Motor neuron (in vitro differentiated cells): Measurements from ENCODE around the gene CNOT11. TPM values are rescaled to one million over a fixed set of nuclear protein-coding genes. Genes with fewer than 3 reads are reported as not detected.

Experiments used
- ATAC-seq, 8 experiments: fragments of 200-7000 bp; cut with Tn5 transposase; replicated peaks in 6 of 8; 2 replicates each; pipeline ENCODE4 v1.8.0; 2021; ENCODE audit warnings: mild to moderate bottlenecking in 8 of 8, moderate library complexity in 8 of 8
- H3K27ac ChIP-seq, 2 donors: fragments of 250-450 bp; sonication (Bioruptor Pico); 2 replicates each; pipeline ENCODE4 v1.9.0; 2021; ENCODE audit warnings: antibody characterized with exemption in 2 of 2, mild to moderate bottlenecking in 2 of 2, moderate library complexity in 1 of 2
- H3K4me1 ChIP-seq, 2 donors: fragments of 250-450 bp; sonication (Bioruptor Pico); replicated peaks in 1 of 2; 2 replicates each; pipeline ENCODE4 v1.6.1; 2021; ENCODE audit warnings: antibody characterized with exemption in 2 of 2, mild to moderate bottlenecking in 2 of 2, moderate library complexity in 1 of 2
- H3K4me3 ChIP-seq, 5 donors: fragments of 250-450 bp; sonication (Bioruptor Pico); 2 replicates each; pipeline ENCODE4 v1.9.0; 2021; ENCODE audit warnings: antibody characterized with exemption in 5 of 5, mild to moderate bottlenecking in 5 of 5, moderate library complexity in 4 of 5
- WGBS, 10 experiments: fragments of 450-650 bp; shearing (Covaris generic); methylation state at CpG; one replicate each; pipeline ENCODE4 v1.0.0; 2022; 5-methylcytosine and 5-hydroxymethylcytosine counted together
- in situ Hi-C, 9 experiments: fragments of 400-800 bp; cut with MboI; loops; one replicate each; pipeline ENCODE4 v1.15.0; 2021; ENCODE audit warnings: low sequenced_read_pairs in 9 of 9, low pct_unique_long_range_greater_than_20kb in 2 of 9; ENCODE audit not compliant: unreplicated experiment in 9 of 9
- total RNA-seq, 8 experiments: library from RNA; unstranded; fragments of 300-600 nt; gene quantifications; 2 replicates each; pipeline versions ENCODE4 v1.2.3 to v1.2.4, GENCODE V29; 2022

The CNOT11 gene
- total RNA-seq, 8 experiments from 2014 or later, result 15.1 to 30.4 (median 23.5) TPM

DNA sequence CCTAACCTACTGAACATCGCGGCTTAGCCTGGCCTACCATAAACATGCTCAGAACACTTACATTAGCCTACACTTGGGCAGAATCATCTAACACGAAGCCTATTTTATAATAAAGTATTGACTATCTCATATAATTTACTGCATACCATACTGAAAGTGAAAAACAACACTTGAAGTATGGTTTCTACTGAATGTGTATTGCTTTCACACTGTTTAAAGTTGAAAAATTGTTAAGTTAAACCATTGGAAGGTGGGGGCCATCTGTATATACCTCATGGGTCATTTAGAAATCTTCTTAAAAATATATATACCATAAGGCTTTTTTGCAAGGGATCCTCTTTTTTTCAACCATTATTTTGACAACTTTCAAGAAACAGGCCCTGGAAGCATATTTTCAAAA, 39.3 kb downstream of the CNOT11 start:
- ATAC-seq, result no peak
- WGBS, 10 experiments, result 63 to 100% (median 100%) methylated on average over 1 to 3 of the region's 3 CpGs; no CpG with 5 or more reads in 1 of the 10 experiments
- in situ Hi-C loops, result no loop called here
- Histone ChIP-seq H3K4me3 (no peak overlapping the region), H3K4me1 (peaks cover 0 to 6% of the 10 kb centered on the region in 2 donors), H3K27ac (no peak overlapping the region)

DNA sequence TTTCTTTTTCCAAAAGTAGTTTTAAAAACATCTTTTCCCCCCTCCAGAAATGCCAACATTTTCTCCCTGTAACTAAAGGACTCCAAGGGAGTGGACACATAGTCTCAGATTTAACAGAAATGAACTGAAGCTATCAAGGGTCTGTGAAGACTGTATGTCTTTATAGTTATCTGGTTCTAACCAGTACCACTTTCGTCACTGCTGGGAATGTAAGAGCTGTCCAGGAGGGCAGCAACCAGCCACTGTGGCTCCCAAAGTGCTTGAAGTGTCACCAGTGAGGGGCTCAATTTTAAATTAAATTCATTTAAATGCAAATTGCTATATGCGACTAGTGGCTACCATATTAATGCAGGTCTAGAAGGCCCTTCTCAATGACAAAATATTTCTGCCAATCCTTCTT, 40.9 kb downstream of the CNOT11 start:
- WGBS, 10 experiments, result 55 to 100% (median 90%) methylated on average over 1 to 2 of the region's 2 CpGs; no CpG with 5 or more reads in 3 of the 10 experiments
- Histone ChIP-seq H3K4me3 (no peak overlapping the region), H3K4me1 (peaks cover 0 to 6% of the 10 kb centered on the region in 2 donors), H3K27ac (no peak overlapping the region)
- in situ Hi-C loops, result no loop called here
- ATAC-seq, result peak in 3 of 8 experiments; percentile 41 to 62 (median 57)

DNA sequence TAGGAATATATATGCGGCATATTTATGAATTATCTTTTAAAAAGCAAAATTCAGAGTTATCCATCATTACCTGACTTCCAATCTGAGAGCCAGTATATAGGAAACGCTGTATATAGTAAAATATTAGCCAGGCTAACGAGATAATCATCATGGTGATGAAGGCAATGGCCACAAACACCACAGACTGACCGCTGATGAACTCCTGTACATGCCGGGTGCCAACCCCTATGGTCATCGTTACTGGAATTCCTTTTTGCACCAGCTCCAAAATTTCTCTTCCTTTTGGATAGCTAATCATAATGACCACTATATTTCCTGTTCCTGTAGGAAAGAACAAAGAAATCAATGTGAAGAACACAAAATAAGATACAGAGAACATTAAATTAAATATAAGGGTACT, 42.2 kb downstream of the CNOT11 start:
- no peak overlapping the region for H3K27ac ChIP-seq
- 83 to 100% (median 93%) methylated on average over 1 to 6 of the region's 6 CpGs for WGBS, 10 experiments
- H3K4me1 ChIP-seq, result peaks cover 0 to 6% of the 10 kb centered on the region in 2 donors
- H3K4me3 ChIP-seq, result no peak overlapping the region
- in situ Hi-C loops, result no loop called here
- no peak for ATAC-seq

GRCh38 chr2:101295895-101296294, 43.2 kb downstream of the CNOT11 start:
- no peak overlapping the region for H3K27ac ChIP-seq
- H3K4me1 ChIP-seq, result peaks cover 0 to 6% of the 10 kb centered on the region in 2 donors
- WGBS, 10 experiments, result 14 to 100% (median 88%) methylated on average over 1 to 2 of the region's 2 CpGs; no CpG with 5 or more reads in 1 of the 10 experiments
- in situ Hi-C loops, result no loop called here
- peak in 2 of 8 experiments; percentile 62 to 80 for ATAC-seq
- H3K4me3 ChIP-seq, result no peak overlapping the region

- 5 to 100% (median 93%) methylated on average over 4 to 5 of the region's 5 CpGs for WGBS, 10 experiments
- in situ Hi-C loops, result no loop called here
- Histone ChIP-seq H3K27ac (no peak overlapping the region), H3K4me1 (peaks cover 0 to 6% of the 10 kb centered on the region in 2 donors), H3K4me3 (no peak overlapping the region)
- ATAC-seq, result peak in 3 of 8 experiments; percentile 29 to 89 (median 70)
Observed at GRCh38 chr2:101296371-101296770, 43.7 kb downstream of the CNOT11 start.

- Histone ChIP-seq H3K4me1 (peaks cover 0 to 6% of the 10 kb centered on the region in 2 donors), H3K27ac (no peak overlapping the region), H3K4me3 (no peak overlapping the region)
- 80 to 100% (median 100%) methylated on average over 1 to 2 of the region's 2 CpGs; no CpG with 5 or more reads in 2 of the 10 experiments for WGBS, 10 experiments
- no peak for ATAC-seq
- in situ Hi-C loops, result no loop called here
Observed at GRCh38 chr2:101297383-101297782, 44.7 kb downstream of the CNOT11 start.

DNA sequence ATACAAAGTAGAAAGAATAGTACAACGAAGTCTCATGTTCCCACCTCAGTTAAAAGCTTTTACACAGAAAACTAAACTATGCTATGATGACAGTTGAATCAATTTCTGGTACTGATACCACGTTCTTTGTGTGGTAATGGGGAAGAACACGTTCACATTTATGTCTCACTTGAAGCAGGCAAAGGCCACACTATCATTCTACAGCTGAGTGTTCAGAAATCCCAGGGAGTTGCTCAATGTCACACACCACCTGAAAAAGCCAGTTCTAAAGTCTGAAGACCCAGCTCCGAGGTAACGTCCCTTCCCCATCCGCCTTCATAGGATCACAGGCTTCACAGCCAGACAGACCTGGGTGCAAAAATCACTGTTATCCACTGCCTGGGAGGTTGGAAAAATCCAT, 46.9 kb downstream of the CNOT11 start:
- in situ Hi-C loops, result no loop called here

DNA sequence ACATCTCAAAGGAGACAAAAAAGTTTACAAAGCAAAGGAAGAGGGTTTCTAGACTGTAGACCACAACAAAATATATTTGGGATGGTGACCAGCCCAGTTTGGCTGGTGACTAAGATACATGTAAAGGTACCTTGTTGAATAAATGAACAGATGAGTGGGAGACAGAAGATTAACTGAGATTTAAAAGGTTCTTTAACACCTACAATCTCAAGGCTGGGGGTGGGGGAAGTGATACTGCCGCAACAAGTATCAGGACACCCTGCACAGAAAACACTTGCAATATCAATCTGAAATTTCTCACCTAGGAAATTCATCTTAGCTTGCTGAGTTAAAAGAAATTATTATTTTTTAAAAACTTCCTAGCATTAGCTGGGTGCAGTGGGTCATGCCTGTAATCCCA, 47.5 kb downstream of the CNOT11 start:
- WGBS, 10 experiments, result 100% methylated on average over 1 of the region's 1 CpG; no CpG with 5 or more reads in 5 of the 10 experiments
- in situ Hi-C loops, result no loop called here

More for the DNA sequence above, 46.9 kb downstream of the CNOT11 start:
- no peak overlapping the region for H3K27ac ChIP-seq
- H3K4me1 ChIP-seq, result peaks cover 0 to under 1% of the 10 kb centered on the region in 2 donors
- 50 to 100% (median 85%) methylated on average over 2 to 6 of the region's 6 CpGs; no CpG with 5 or more reads in 1 of the 10 experiments for WGBS, 10 experiments
- no peak overlapping the region for H3K4me3 ChIP-seq
- ATAC-seq, result no peak

GRCh38 chr2:101300836-101301235, 48.1 kb downstream of the CNOT11 start:
- in situ Hi-C loops, result no loop called here
- peaks cover 2 to 3% of the 10 kb centered on the region in 2 donors for H3K4me1 ChIP-seq
- H3K4me3 ChIP-seq, result no peak overlapping the region
- H3K27ac ChIP-seq, result no peak overlapping the region
- no peak for ATAC-seq
- WGBS, 10 experiments, result 45 to 95% (median 80%) methylated on average over 1 to 7 of the region's 7 CpGs

More for the DNA sequence above, 47.5 kb downstream of the CNOT11 start:
- H3K27ac ChIP-seq, result no peak overlapping the region
- no peaks in the 10 kb centered on the region for H3K4me1 ChIP-seq
- no peak for ATAC-seq
- H3K4me3 ChIP-seq, result no peak overlapping the region

DNA sequence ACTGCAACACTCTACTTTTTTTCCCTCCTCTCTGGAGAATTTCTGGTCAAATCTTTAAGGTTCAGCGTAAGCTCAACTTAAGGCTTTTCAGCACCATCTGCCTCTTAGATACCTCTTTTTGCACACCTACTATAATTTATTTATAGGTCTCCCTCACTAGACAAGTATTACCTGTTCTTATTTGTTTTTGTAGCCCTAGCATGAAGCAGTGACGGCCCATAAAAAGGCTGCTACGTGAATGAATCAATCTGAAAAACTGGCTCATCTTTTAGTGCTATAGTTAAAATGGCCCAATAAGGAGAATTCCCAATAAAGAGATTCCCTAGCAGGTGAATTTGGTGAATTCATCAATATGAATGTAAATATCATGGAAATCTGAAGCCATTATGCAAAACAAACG, 49.3 kb downstream of the CNOT11 start:
- Histone ChIP-seq H3K27ac (no peak overlapping the region), H3K4me3 (no peak overlapping the region), H3K4me1 (peaks cover 14% of the 10 kb centered on the region in 2 donors)
- ATAC-seq, result no peak
- in situ Hi-C loops, result no loop called here
- 20 to 100% (median 82%) methylated on average over 1 to 4 of the region's 4 CpGs; no CpG with 5 or more reads in 2 of the 10 experiments for WGBS, 10 experiments

DNA sequence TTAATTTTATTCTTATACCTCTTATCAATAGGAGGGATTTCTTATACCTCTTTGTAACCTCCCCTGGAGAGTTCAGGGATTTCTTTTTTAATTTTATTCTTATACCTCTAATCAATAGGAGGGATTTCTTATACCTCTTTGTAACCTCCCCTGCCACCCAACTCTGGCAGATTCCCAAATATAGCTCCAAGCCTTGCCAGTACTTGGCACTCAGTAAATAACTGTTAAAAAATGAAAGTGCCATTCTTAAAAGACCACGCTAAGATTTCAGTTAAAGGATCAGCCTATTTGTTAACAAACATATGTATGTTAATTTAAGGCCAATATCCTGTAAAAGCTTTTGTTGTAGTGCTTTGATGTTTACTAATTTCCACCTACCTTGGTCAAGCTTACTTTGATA, 51.0 kb downstream of the CNOT11 start:
- H3K4me3 ChIP-seq, result no peak overlapping the region
- peaks cover 18 to 20% of the 10 kb centered on the region in 2 donors for H3K4me1 ChIP-seq
- in situ Hi-C loops, result no loop called here
- no peak overlapping the region for H3K27ac ChIP-seq
- 100% methylated on average over 1 of the region's 1 CpG; no CpG with 5 or more reads in 3 of the 10 experiments for WGBS, 10 experiments
- no peak for ATAC-seq

- no peak overlapping the region for H3K27ac ChIP-seq
- WGBS, 10 experiments, result 80 to 100% (median 93%) methylated on average over 1 to 4 of the region's 4 CpGs; no CpG with 5 or more reads in 3 of the 10 experiments
- no peak overlapping the region for H3K4me3 ChIP-seq
- in situ Hi-C loops, result no loop called here
- H3K4me1 ChIP-seq, result peaks cover 18 to 20% of the 10 kb centered on the region in 2 donors
- no peak for ATAC-seq
Observed at GRCh38 chr2:101305035-101305434, 52.3 kb downstream of the CNOT11 start.

DNA sequence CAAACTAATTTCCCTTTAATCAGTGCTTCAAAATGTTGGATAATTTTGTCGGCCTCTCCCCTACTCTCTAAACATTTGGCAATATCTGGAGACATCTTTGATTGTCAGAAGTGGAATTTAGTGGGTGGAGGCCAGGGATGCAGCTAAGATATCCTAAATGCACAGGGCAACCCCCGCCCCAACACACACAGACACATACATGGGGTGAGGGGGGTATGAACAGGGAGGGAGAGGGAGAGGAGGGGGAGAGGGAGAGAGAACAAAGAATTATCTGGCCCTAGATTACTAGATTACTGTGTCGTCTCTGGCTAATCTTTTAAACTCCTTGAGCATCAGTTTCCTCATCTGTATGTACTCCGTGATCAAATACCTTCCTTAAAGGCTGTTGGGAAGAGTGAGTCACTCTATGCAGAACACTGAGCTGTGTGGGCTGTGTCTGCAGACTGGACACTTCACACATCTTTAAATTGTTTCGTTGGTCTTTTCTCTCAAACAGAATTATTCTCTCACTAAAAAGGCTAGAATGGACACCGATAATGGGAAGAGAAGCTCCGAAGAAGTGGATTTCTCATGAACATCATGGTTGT, 52.9 kb downstream of the CNOT11 start:
- ATAC-seq, result peak in 3 of 8 experiments; percentile 9 to 26 (median 12)
- Histone ChIP-seq H3K4me1 (peaks cover 18 to 20% of the 10 kb centered on the region in 2 donors), H3K4me3 (no peak overlapping the region), H3K27ac (no peak overlapping the region)
- WGBS, 10 experiments, result 0 to 100% (median 93%) methylated on average over 1 to 3 of the region's 7 CpGs; no CpG with 5 or more reads in 2 of the 10 experiments
- in situ Hi-C loops, result no loop called here

DNA sequence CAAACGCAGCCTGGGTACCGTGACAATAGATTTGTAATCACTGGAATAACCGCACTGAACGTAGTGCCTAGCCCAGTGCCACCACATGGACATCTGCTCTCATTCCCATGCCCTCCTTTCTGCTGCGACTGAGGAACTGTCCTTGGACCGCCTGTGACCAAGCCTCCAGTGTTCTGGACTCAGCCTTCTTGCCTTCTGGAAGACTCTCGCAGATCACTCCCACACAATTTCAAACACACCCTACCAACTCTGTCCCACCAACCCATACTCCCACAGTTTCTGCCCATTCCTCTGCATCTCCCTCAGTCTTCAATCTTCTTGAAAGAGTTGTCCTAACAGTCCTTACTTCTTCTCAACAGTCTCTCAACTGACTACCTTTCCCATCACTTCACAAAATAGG, 53.7 kb downstream of the CNOT11 start:
- peaks cover 18 to 20% of the 10 kb centered on the region in 2 donors for H3K4me1 ChIP-seq
- peak in 2 of 8 experiments; percentile 0 to 1 for ATAC-seq
- WGBS, 10 experiments, result 7 to 80% (median 23%) methylated on average over 1 to 7 of the region's 7 CpGs; no CpG with 5 or more reads in 3 of the 10 experiments
- in situ Hi-C loops, result no loop called here
- peak overlapping the region in 4 of 5 donors; percentile 77 to 95 (median 82) for H3K4me3 ChIP-seq
- H3K27ac ChIP-seq, result no peak overlapping the region
